K562 (cell line): Measurements from ENCODE around the gene KLHL29. TPM values are rescaled to one million over a fixed set of nuclear protein-coding genes. Genes with fewer than 3 reads are reported as not detected.

ENCODE experiments used
- ATAC-seq: fragments of 200-7000 bp; cut with Tn5 transposase; 3 replicates; pipeline ENCODE4 v1.9.1; 2020; ENCODE audit warnings: moderate library complexity
- BruUV-seq: library from RNA; stranded (reverse); fragments of 400-500 nt; replicated peaks from 2 replicates; lab custom pipeline; 2021; lab: Mats Ljungman, UMichigan
- CTCF ChIA-PET: fragments of 300-600 bp; formaldehyde crosslinking; extraction: SDS; loops from one replicate; lab custom pipeline; 2021; ENCODE audit warnings: low intra/inter-chr PET ratio; lab: Yijun Ruan, JAX
- POLR2A ChIA-PET: fragments of 300-600, 350-650 bp; sonication (Branson Sonifier 250); formaldehyde crosslinking; extraction: SDS; loops from one replicate; lab custom pipeline; 2021; ENCODE audit warnings: antibody characterized with exemption, inconsistent platforms; lab: Yijun Ruan, JAX
- DNase-seq, 4 experiments: peaks; one replicate each; pipeline versions ENCODE4 v3.0.0 to v3.0.0-alpha.2; 2011 to 2018; ENCODE audit warnings: low spot score in 3 of 4, mixed read lengths in 3 of 4; ENCODE audit errors: extremely low read depth in 1 of 4
- FAIRE-seq: peaks from 2 replicates; lab custom pipeline; 2011; peaks lifted over from hg19 to GRCh38; lab: Jason Lieb, UNC
- H2AFZ ChIP-seq: 2 replicates; pipeline ENCODE4 v1.6.0; 2011; ENCODE audit warnings: low read depth, low read length, control low read depth, inconsistent platforms
- H3K27ac ChIP-seq: fragments of 200-600 bp; 3 replicates; pipeline ENCODE4 v1.8.0; 2011; ENCODE audit warnings: low read depth, mild to moderate bottlenecking, control low read depth, inconsistent platforms, low read length, moderate library complexity, mixed read lengths; ENCODE audit errors: extremely low read depth
- H3K27me3 ChIP-seq, 2 experiments: fragments of 300-600 bp in 1 of 2; 2 replicates in 1 of 2; 3 replicates in 1 of 2; pipeline versions ENCODE4 v1.6.0 to v1.8.0; 2011; ENCODE audit warnings: inconsistent platforms in 2 of 2, low read length in 2 of 2, mild to moderate bottlenecking in 1 of 2, mixed read lengths in 1 of 2, moderate library complexity in 1 of 2; ENCODE audit not compliant: control insufficient read depth in 2 of 2, insufficient read depth in 2 of 2
- H3K36me3 ChIP-seq: fragments of 300-600 bp; 3 replicates; pipeline ENCODE4 v1.8.0; 2011; ENCODE audit warnings: mild to moderate bottlenecking, low read length, inconsistent platforms; ENCODE audit not compliant: control insufficient read depth, insufficient read depth
- H3K4me1 ChIP-seq, 2 experiments: fragments of 200-600 bp in 1 of 2; replicated peaks in 1 of 2; 2 replicates in 1 of 2; 3 replicates in 1 of 2; pipeline versions ENCODE4 v1.5.1 to v1.8.0; 2011; ENCODE audit warnings: inconsistent platforms in 2 of 2, low read length in 2 of 2, mild to moderate bottlenecking in 1 of 2, mixed read lengths in 1 of 2, moderate library complexity in 1 of 2; ENCODE audit not compliant: control insufficient read depth in 2 of 2, insufficient read depth in 2 of 2
- H3K4me2 ChIP-seq: 2 replicates; pipeline ENCODE4 v1.6.1; 2011; ENCODE audit warnings: low read length, control low read depth, inconsistent platforms, mixed read lengths; ENCODE audit not compliant: insufficient read depth
- H3K4me3 ChIP-seq: fragments of 200-600 bp; sonication (generic), shearing (Covaris generic); 2 replicates; pipeline ENCODE4 v1.5.1; 2016; ENCODE audit warnings: control low read depth, inconsistent platforms
- H3K79me2 ChIP-seq: fragments of 200-600 bp; 3 replicates; pipeline ENCODE4 v1.8.0; 2011; ENCODE audit warnings: low read length, inconsistent platforms; ENCODE audit not compliant: control insufficient read depth, insufficient read depth
- H3K9ac ChIP-seq, 2 experiments: 2 replicates each; pipeline versions ENCODE4 v1.6.0 to v1.6.1; 2011; ENCODE audit warnings: low read depth in 2 of 2, low read length in 2 of 2, control low read depth in 1 of 2, inconsistent platforms in 1 of 2, mild to moderate bottlenecking in 1 of 2, mixed read lengths in 1 of 2; ENCODE audit not compliant: insufficient read depth in 1 of 2
- H3K9me1 ChIP-seq: one replicate; pipeline ENCODE4 v1.6.0; 2011; ENCODE audit warnings: inconsistent platforms, mild to moderate bottlenecking, low read length, moderate library complexity; ENCODE audit not compliant: control insufficient read depth, insufficient read depth
- H3K9me3 ChIP-seq: replicated peaks from 2 replicates; pipeline ENCODE4 v1.5.1; 2011; ENCODE audit warnings: low read depth, low read length, inconsistent platforms; ENCODE audit not compliant: control insufficient read depth, insufficient read depth
- H4K20me1 ChIP-seq: replicated peaks from 2 replicates; pipeline ENCODE4 v1.6.1; 2011; ENCODE audit warnings: low read length, inconsistent platforms, mixed read lengths; ENCODE audit not compliant: control insufficient read depth, insufficient read depth
- ZNF140 ChIP-seq: fragments of 250-450 bp; sonication (Bioruptor Pico); IDR thresholded peaks from 2 replicates; pipeline ENCODE4 v1.8.0; 2021; ENCODE audit warnings: moderate library complexity, mild to moderate bottlenecking, inconsistent platforms
- WGBS: fragments of 100-300 bp; shearing (Covaris generic); methylation state at CpG from one replicate; pipeline ENCODE4 v1.1.6; 2016; ENCODE audit warnings: low coverage, mixed read lengths; ENCODE audit not compliant: insufficient coverage; ENCODE audit errors: missing lambda C conversion rate; 5-methylcytosine and 5-hydroxymethylcytosine counted together
- in situ Hi-C: fragments of 300-500 bp; cut with MboI; formaldehyde crosslinking; loops from 4 replicates; pipeline ENCODE4 v1.15.0; 2018; ENCODE audit warnings: inconsistent platforms, mixed read lengths
- intact Hi-C: fragments of 100-400 bp; cut with micrococcal nuclease; formaldehyde crosslinking; loops from 2 replicates; pipeline ENCODE4 v1.14.2; 2022
- polyA plus RNA-seq, 8 experiments: library from polyadenylated mRNA; depleted of rRNA in 4 of 8; stranded (reverse) in 5 of 8; unstranded in 3 of 8; fragments of >200 nt; fragmentation: Nextera tagmentation in 2 of 8; fragmentation: Illumina TruSeq in 1 of 8; extraction: Ambion mirVana in 2 of 8; extraction: Trizol in 1 of 8; gene quantifications; 2 replicates each; pipeline versions ENCODE4 v1.2.1 to v1.2.3, GENCODE V29; 2011 to 2014; ENCODE audit warnings: inconsistent platforms in 1 of 8, missing spikeins in 1 of 8
- total RNA-seq, 7 experiments: library from RNA; depleted of rRNA in 6 of 7; stranded (reverse); fragments of >200 nt in 6 of 7; fragmentation: Illumina TruSeq in 2 of 7; extraction: Trizol in 2 of 7; gene quantifications; 2 replicates each; pipeline versions ENCODE4 v1.2.1 to v1.2.3, GENCODE V29; 2011 to 2021; ENCODE audit warnings: low replicate concordance in 1 of 7
- TF ChIP-seq, protein P1 (sequence below): fragments of 250-450 bp; sonication (Bioruptor Pico); IDR thresholded peaks from 2 replicates; pipeline ENCODE4 v1.4.0; 2020

KLHL29 gene
- total and polyA plus RNA-seq, 9 of the 15 experiments (the other 6 are each of a cell fraction or from before 2014, with no cell fraction given), result 0.03 to 0.31 (median 0.08) TPM; not detected in 1

GRCh38 chr2:23522726-23523372 is 137.9 kb downstream of the KLHL29 start:
- DNase-seq (no peak), FAIRE-seq (no peak), ATAC-seq (no peak)
- WGBS, result 1% methylated on average over 14 of the region's 15 CpGs
- no peaks in the 10 kb centered on the region for H3K79me2 ChIP-seq
- H3K9ac ChIP-seq, result no peak overlapping the region
- H3K4me3 ChIP-seq, result no peak overlapping the region
- no peaks in the 10 kb centered on the region for H3K36me3 ChIP-seq
- peaks cover 35 to 79% of the 10 kb centered on the region in 2 experiments for H3K27me3 ChIP-seq
- H3K9me3 ChIP-seq, result no peaks in the 10 kb centered on the region
- 0 out of 2 replicates have a peak, but pooled peaks cover 4% of the 10 kb centered on the region for H4K20me1 ChIP-seq
- TF ChIP-seq ZNF140, result no peak
- TF ChIP-seq, protein P1, sequence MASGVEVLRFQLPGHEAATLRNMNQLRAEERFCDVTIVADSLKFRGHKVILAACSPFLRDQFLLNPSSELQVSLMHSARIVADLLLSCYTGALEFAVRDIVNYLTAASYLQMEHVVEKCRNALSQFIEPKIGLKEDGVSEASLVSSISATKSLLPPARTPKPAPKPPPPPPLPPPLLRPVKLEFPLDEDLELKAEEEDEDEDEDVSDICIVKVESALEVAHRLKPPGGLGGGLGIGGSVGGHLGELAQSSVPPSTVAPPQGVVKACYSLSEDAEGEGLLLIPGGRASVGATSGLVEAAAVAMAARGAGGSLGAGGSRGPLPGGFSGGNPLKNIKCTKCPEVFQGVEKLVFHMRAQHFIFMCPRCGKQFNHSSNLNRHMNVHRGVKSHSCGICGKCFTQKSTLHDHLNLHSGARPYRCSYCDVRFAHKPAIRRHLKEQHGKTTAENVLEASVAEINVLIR, result no peak
- BruUV-seq, result no TSS peak
- ChIA-PET CTCF (no interaction called here), POLR2A (no interaction called here)
- intact Hi-C loops, result no loop called here
- H3K4me2 ChIP-seq, result no peak overlapping the region
- H3K9me1 ChIP-seq, result no peaks in the 10 kb centered on the region
- no peak overlapping the region for H2AFZ ChIP-seq
- no peak overlapping the region for H3K27ac ChIP-seq
- no peaks in the 10 kb centered on the region for H3K4me1 ChIP-seq
- in situ Hi-C loops, result no loop called here
